ENCODE measurements around the gene GABRR2.

The GABRR2 gene

GRCh38 chr6:89348372-89348771 is 33.3 kb upstream of the GABRR2 start:
- no peak for TF ChIP-seq CTCF (IDR thresholded peaks at IDR 0.05)

GRCh38 chr6:89347825-89348224 is 32.7 kb upstream of the GABRR2 start:
- TF ChIP-seq CTCF (IDR thresholded peaks at IDR 0.05) = no peak

- no peak for TF ChIP-seq CTCF (IDR thresholded peaks at IDR 0.05)
These were observed 31.3 kb upstream of the GABRR2 start for GRCh38 chr6:89346433-89346832.

GRCh38 chr6:89339565-89339964 is 24.5 kb upstream of the GABRR2 start:
- TF ChIP-seq CTCF (IDR thresholded peaks at IDR 0.05) = no peak

- TF ChIP-seq CTCF (IDR thresholded peaks at IDR 0.05) = no peak
These were observed 20.1 kb upstream of the GABRR2 start for GRCh38 chr6:89335164-89335563.

- TF ChIP-seq CTCF (IDR thresholded peaks at IDR 0.05) = no peak
These were observed 15.8 kb upstream of the GABRR2 start for GRCh38 chr6:89330910-89331309.

- TF ChIP-seq CTCF (IDR thresholded peaks at IDR 0.05) = no peak
These were observed 13.9 kb upstream of the GABRR2 start for GRCh38 chr6:89328976-89329375.

- TF ChIP-seq CTCF (IDR thresholded peaks at IDR 0.05) = no peak
These were observed 9.2 kb upstream of the GABRR2 start for GRCh38 chr6:89324304-89324703.

All from LNCAP (cell line).